Activated T-helper 9 cell treated with anti-CD3 and anti-CD28 coated beads, Interleukin-2, amount 50 U/mL, for 16 hours (primary cell): ENCODE data around the gene VRK2.
"Not testable (repeated sequence)": the region's sequence is repeated elsewhere in the genome, so short reads cannot be mapped to it uniquely, and the experiment has no call there.

ENCODE experiments used
- DNase-seq: peaks from one replicate; pipeline ENCODE4 v3.0.0-alpha.2; 2020; ENCODE audit warnings: low read depth

VRK2 gene

GRCh38 chr2:58055033-58055786 lies 8.6 kb downstream of the VRK2 start:
- no peak for DNase-seq

GRCh38 chr2:58056192-58056916 lies 9.7 kb downstream of the VRK2 start:
- DNase-seq: no peak

- no peak for DNase-seq
Measured at GRCh38 chr2:58057707-58058530, 11.3 kb downstream of the VRK2 start.

- no peak for DNase-seq
Measured at GRCh38 chr2:58063641-58064040, 17.0 kb downstream of the VRK2 start.

GRCh38 chr2:58064086-58064485 lies 17.5 kb downstream of the VRK2 start:
- DNase-seq: no peak

- no peak for DNase-seq
Measured at GRCh38 chr2:58065248-58065647, 18.6 kb downstream of the VRK2 start.

- DNase-seq: no peak
Measured at GRCh38 chr2:58067001-58067400, 20.4 kb downstream of the VRK2 start.

GRCh38 chr2:58070765-58071164 lies 24.2 kb downstream of the VRK2 start:
- DNase-seq: no peak

- DNase-seq: no peak
Measured at GRCh38 chr2:58072102-58072501, 25.5 kb downstream of the VRK2 start.

GRCh38 chr2:58073008-58073407 lies 26.4 kb downstream of the VRK2 start:
- no peak for DNase-seq

- DNase-seq: no peak
Measured at GRCh38 chr2:58073751-58074150, 27.1 kb downstream of the VRK2 start.

- no peak for DNase-seq
Measured at GRCh38 chr2:58081000-58081399, 34.4 kb downstream of the VRK2 start.

GRCh38 chr2:58089081-58089480 lies 42.5 kb downstream of the VRK2 start:
- DNase-seq: no peak

- not testable (repeated sequence) for DNase-seq
Measured at GRCh38 chr2:58092772-58093171, 46.2 kb downstream of the VRK2 start.

GRCh38 chr2:58097025-58097424 lies 50.4 kb downstream of the VRK2 start:
- DNase-seq: no peak

- DNase-seq: no peak
Measured at GRCh38 chr2:58098254-58099095, 51.9 kb downstream of the VRK2 start.

GRCh38 chr2:58099096-58099769 lies 52.6 kb downstream of the VRK2 start:
- no peak for DNase-seq

GRCh38 chr2:58101500-58101899 lies 54.9 kb downstream of the VRK2 start:
- no peak for DNase-seq

- no peak for DNase-seq
Measured at GRCh38 chr2:58106896-58107295, 60.3 kb downstream of the VRK2 start.

- no peak for DNase-seq
Measured at GRCh38 chr2:58107803-58108710, 61.5 kb downstream of the VRK2 start.
